ENCODE results near the gene AVPI1.
"Not testable (repeated sequence)": the region's sequence is repeated elsewhere in the genome, so short reads cannot be mapped to it uniquely, and the experiment has no call there.

AVPI1 gene

GRCh38 chr10:97650726-97651125 lies 36.3 kb downstream of the AVPI1 start:
- no peak overlapping the region for H3K27ac ChIP-seq (ENCODE audit: low read depth, low read length, severe bottlenecking)
- WGBS, 2 experiments (ENCODE audit: insufficient coverage in 2 of 2): 92 to 94% methylated on average over 2 to 3 of the region's 3 CpGs
- no peaks in the 10 kb centered on the region for H3K9me3 ChIP-seq (ENCODE audit: control insufficient read depth, low read length)
- H3K4me3 ChIP-seq (ENCODE audit: extremely low read depth, insufficient read depth, low read length, poor library complexity, severe bottlenecking): no peak overlapping the region
- peaks cover 78% of the 10 kb centered on the region for H3K36me3 ChIP-seq (ENCODE audit: control insufficient read depth, insufficient read depth, low read length)
- H3K4me1 ChIP-seq (ENCODE audit: control insufficient read depth, insufficient read depth, low read length, poor library complexity, severe bottlenecking): peaks cover 19% of the 10 kb centered on the region

GRCh38 chr10:97649405-97649750 lies 37.7 kb downstream of the AVPI1 start:
- not testable (repeated sequence) for H3K9me3 ChIP-seq (ENCODE audit: control insufficient read depth, low read length); H3K4me3 ChIP-seq (ENCODE audit: extremely low read depth, insufficient read depth, low read length, poor library complexity, severe bottlenecking)
- H3K36me3 ChIP-seq (ENCODE audit: control insufficient read depth, insufficient read depth, low read length): peaks cover 77% of the 10 kb centered on the region
- peak overlapping the region; percentile 36 for H3K27ac ChIP-seq (ENCODE audit: low read depth, low read length, severe bottlenecking)
- WGBS, 2 experiments (ENCODE audit: insufficient coverage in 2 of 2): no CpG with 5 or more reads among the region's 4 CpGs
- peaks cover 19% of the 10 kb centered on the region for H3K4me1 ChIP-seq (ENCODE audit: control insufficient read depth, insufficient read depth, low read length, poor library complexity, severe bottlenecking)

- H3K4me3 ChIP-seq (ENCODE audit: extremely low read depth, insufficient read depth, low read length, poor library complexity, severe bottlenecking): no peak overlapping the region
- peaks cover 19% of the 10 kb centered on the region for H3K4me1 ChIP-seq (ENCODE audit: control insufficient read depth, insufficient read depth, low read length, poor library complexity, severe bottlenecking)
- H3K9me3 ChIP-seq (ENCODE audit: control insufficient read depth, low read length): no peaks in the 10 kb centered on the region
- 41 to 42% methylated on average over 3 to 5 of the region's 5 CpGs for WGBS, 2 experiments (ENCODE audit: insufficient coverage in 2 of 2)
- peaks cover 77% of the 10 kb centered on the region for H3K36me3 ChIP-seq (ENCODE audit: control insufficient read depth, insufficient read depth, low read length)
- peak overlapping the region; percentile 36 for H3K27ac ChIP-seq (ENCODE audit: low read depth, low read length, severe bottlenecking)
Observed at GRCh38 chr10:97648562-97649404, 38.3 kb downstream of the AVPI1 start.

GRCh38 chr10:97647556-97647955 lies 39.5 kb downstream of the AVPI1 start:
- no peak overlapping the region for H3K27ac ChIP-seq (ENCODE audit: low read depth, low read length, severe bottlenecking)
- peaks cover 74% of the 10 kb centered on the region for H3K36me3 ChIP-seq (ENCODE audit: control insufficient read depth, insufficient read depth, low read length)
- H3K4me1 ChIP-seq (ENCODE audit: control insufficient read depth, insufficient read depth, low read length, poor library complexity, severe bottlenecking): peaks cover 19% of the 10 kb centered on the region
- no peak overlapping the region for H3K4me3 ChIP-seq (ENCODE audit: extremely low read depth, insufficient read depth, low read length, poor library complexity, severe bottlenecking)
- 88 to 95% methylated on average over 1 of the region's 1 CpG for WGBS, 2 experiments (ENCODE audit: insufficient coverage in 2 of 2)
- H3K9me3 ChIP-seq (ENCODE audit: control insufficient read depth, low read length): no peaks in the 10 kb centered on the region

GRCh38 chr10:97644936-97645335 lies 42.1 kb downstream of the AVPI1 start:
- Histone ChIP-seq H3K4me1 (ENCODE audit: control insufficient read depth, insufficient read depth, low read length, poor library complexity, severe bottlenecking) (peaks cover 13% of the 10 kb centered on the region), H3K27ac (ENCODE audit: low read depth, low read length, severe bottlenecking) (no peak overlapping the region), H3K4me3 (ENCODE audit: extremely low read depth, insufficient read depth, low read length, poor library complexity, severe bottlenecking) (no peak overlapping the region), H3K36me3 (ENCODE audit: control insufficient read depth, insufficient read depth, low read length) (peaks cover 48% of the 10 kb centered on the region), H3K9me3 (ENCODE audit: control insufficient read depth, low read length) (no peaks in the 10 kb centered on the region)
- 100% methylated on average over 1 to 2 of the region's 4 CpGs for WGBS, 2 experiments (ENCODE audit: insufficient coverage in 2 of 2)

- no peak overlapping the region for H3K4me3 ChIP-seq (ENCODE audit: extremely low read depth, insufficient read depth, low read length, poor library complexity, severe bottlenecking)
- peaks cover 4% of the 10 kb centered on the region for H3K4me1 ChIP-seq (ENCODE audit: control insufficient read depth, insufficient read depth, low read length, poor library complexity, severe bottlenecking)
- 100% methylated on average over 1 of the region's 4 CpGs for WGBS, 2 experiments (ENCODE audit: insufficient coverage in 2 of 2)
- no peak overlapping the region for H3K27ac ChIP-seq (ENCODE audit: low read depth, low read length, severe bottlenecking)
- H3K9me3 ChIP-seq (ENCODE audit: control insufficient read depth, low read length): no peaks in the 10 kb centered on the region
- peaks cover 48% of the 10 kb centered on the region for H3K36me3 ChIP-seq (ENCODE audit: control insufficient read depth, insufficient read depth, low read length)
Observed at GRCh38 chr10:97643441-97643985, 43.5 kb downstream of the AVPI1 start.

- H3K27ac ChIP-seq (ENCODE audit: low read depth, low read length, severe bottlenecking); H3K4me3 ChIP-seq (ENCODE audit: extremely low read depth, insufficient read depth, low read length, poor library complexity, severe bottlenecking); H3K4me1 ChIP-seq (ENCODE audit: control insufficient read depth, insufficient read depth, low read length, poor library complexity, severe bottlenecking); H3K9me3 ChIP-seq (ENCODE audit: control insufficient read depth, low read length): not testable (repeated sequence)
- H3K36me3 ChIP-seq (ENCODE audit: control insufficient read depth, insufficient read depth, low read length): peaks cover 45% of the 10 kb centered on the region
- 95 to 98% methylated on average over 11 to 12 of the region's 13 CpGs for WGBS, 2 experiments (ENCODE audit: insufficient coverage in 2 of 2)
Observed at GRCh38 chr10:97642471-97643159, 44.4 kb downstream of the AVPI1 start.

- H3K36me3 ChIP-seq (ENCODE audit: control insufficient read depth, insufficient read depth, low read length): peaks cover 31% of the 10 kb centered on the region
- 1 to 3% methylated on average over 36 to 47 of the region's 67 CpGs for WGBS, 2 experiments (ENCODE audit: insufficient coverage in 2 of 2)
Observed at GRCh38 chr10:97640868-97641811, 45.9 kb downstream of the AVPI1 start.

GRCh38 chr10:97640174-97640867 lies 46.7 kb downstream of the AVPI1 start, which contains the start of gene PI4K2A:
TSS of gene PI4K2A (plus strand) at chr10:97640671. CDS start at chr10:97640743, 72 bp downstream.
- Histone ChIP-seq H3K4me1 (ENCODE audit: control insufficient read depth, insufficient read depth, low read length, poor library complexity, severe bottlenecking) (peaks cover 3% of the 10 kb centered on the region), H3K36me3 (ENCODE audit: control insufficient read depth, insufficient read depth, low read length) (peaks cover 25% of the 10 kb centered on the region), H3K27ac (ENCODE audit: low read depth, low read length, severe bottlenecking) (peak within 1 kb of the TSS; percentile 79), H3K4me3 (ENCODE audit: extremely low read depth, insufficient read depth, low read length, poor library complexity, severe bottlenecking) (peak within 1 kb of the TSS; percentile 88), H3K9me3 (ENCODE audit: control insufficient read depth, low read length) (no peaks in the 10 kb centered on the region)
- WGBS, 2 experiments (ENCODE audit: insufficient coverage in 2 of 2): 0% methylated on average over 35 to 50 of the region's 54 CpGs

More at GRCh38 chr10:97640868-97641811, 45.9 kb downstream of the AVPI1 start:
- H3K27ac ChIP-seq (ENCODE audit: low read depth, low read length, severe bottlenecking): peak overlapping the region; percentile 79
- no peaks in the 10 kb centered on the region for H3K9me3 ChIP-seq (ENCODE audit: control insufficient read depth, low read length)
- peaks cover 3% of the 10 kb centered on the region for H3K4me1 ChIP-seq (ENCODE audit: control insufficient read depth, insufficient read depth, low read length, poor library complexity, severe bottlenecking)
- H3K4me3 ChIP-seq (ENCODE audit: extremely low read depth, insufficient read depth, low read length, poor library complexity, severe bottlenecking): peak overlapping the region; percentile 88

Data from mesodermal cell (in vitro differentiated cells).